Right cardiac atrium (tissue), 5 donors: ENCODE data around the gene CCNQ. TPM values are rescaled to one million over a fixed set of nuclear protein-coding genes. Genes with fewer than 3 reads are reported as not detected.

Experiments used
- ATAC-seq, 2 donors: fragments of 200-7000 bp; cut with Tn5 transposase; one replicate each; pipeline versions ENCODE4 v1.8.0 to v1.9.1; 2020; ENCODE audit warnings: moderate library complexity in 2 of 2, mild to moderate bottlenecking in 1 of 2
- DNase-seq, 3 donors: peaks; one replicate each; pipeline ENCODE4 v3.0.0-alpha.2; 2020
- H3K27ac ChIP-seq: one replicate; pipeline ENCODE4 v1.5.1; 2013; ENCODE audit warnings: mild to moderate bottlenecking, low read length, control low read depth, moderate library complexity
- H3K27me3 ChIP-seq: one replicate; pipeline ENCODE4 v1.6.1; 2013; ENCODE audit not compliant: control insufficient read depth, insufficient read depth
- H3K4me1 ChIP-seq: one replicate; pipeline ENCODE4 v1.6.1; 2013; ENCODE audit warnings: low read length; ENCODE audit not compliant: control insufficient read depth, insufficient read depth
- H3K4me3 ChIP-seq: one replicate; pipeline ENCODE4 v1.5.1; 2013; ENCODE audit warnings: low read length, control low read depth
- H3K9me3 ChIP-seq: one replicate; pipeline ENCODE4 v1.6.1; 2013; ENCODE audit warnings: low read length; ENCODE audit not compliant: control insufficient read depth
- WGBS: extraction: QIAGEN DNeasy Blood & Tissue Kit; methylation state at CpG from one replicate; pipeline ENCODE4 v1.1.7; 2013; 5-methylcytosine and 5-hydroxymethylcytosine counted together
- intact Hi-C, 4 donors: fragments of 100-400 bp; cut with DNase I; formaldehyde crosslinking; loops; one replicate each; pipeline versions ENCODE4 v1.11.0 to v1.14.0; 2022 to 2023
- polyA plus RNA-seq: library from polyadenylated mRNA; stranded (reverse); fragments of 200-250 nt; gene quantifications from one replicate; pipeline ENCODE4 v1.2.3, GENCODE V29; 2013
- total RNA-seq, 4 donors: library from RNA; stranded (reverse); fragmentation: NEBNext Ultra II Directional; extraction: Animal tissue kit (Norgen Biotek cat#: 25700); gene quantifications; one replicate each; pipeline ENCODE4 v1.2.1, GENCODE V29; 2021
- donor health status: healthy with polysubstance abuse.
- donor health status: DM: no; HTN: yes; CAD: no.
- donor health status: DM: no; HTN: no; CAD: no.
- donor health status: DM: no; HTN: yes; CAD: no; lungs with severe emphysema.
- donor health status: DM: yes; HTN: yes; CAD: no.

The CCNQ gene
- total and polyA plus RNA-seq, 5 donors = 24.4 to 55.0 (median 31.4) TPM

GRCh38 chrX:153628129-153628528 is 29.2 kb upstream of the CCNQ start:
- Histone ChIP-seq H3K4me3 (no peak overlapping the region), H3K27me3 (no peaks in the 10 kb centered on the region), H3K4me1 (no peaks in the 10 kb centered on the region), H3K27ac (no peak overlapping the region), H3K9me3 (no peaks in the 10 kb centered on the region)
- no peak for DNase-seq
- intact Hi-C loops = no loop called here
- WGBS = 96% methylated on average over 8 of the region's 8 CpGs
- ATAC-seq = no peak

- Histone ChIP-seq H3K4me1 (no peaks in the 10 kb centered on the region), H3K4me3 (no peak overlapping the region), H3K27ac (no peak overlapping the region), H3K27me3 (no peaks in the 10 kb centered on the region), H3K9me3 (no peaks in the 10 kb centered on the region)
- 61% methylated on average over 15 of the region's 15 CpGs for WGBS
- intact Hi-C loops = no loop called here
- ATAC-seq (no peak), DNase-seq (no peak)
These were observed 28.8 kb upstream of the CCNQ start for GRCh38 chrX:153627675-153628111.

- 72% methylated on average over 30 of the region's 35 CpGs for WGBS
- Histone ChIP-seq H3K27me3 (no peaks in the 10 kb centered on the region), H3K4me3 (no peak overlapping the region), H3K27ac (no peak overlapping the region), H3K4me1 (no peaks in the 10 kb centered on the region), H3K9me3 (no peaks in the 10 kb centered on the region)
- DNase-seq (no peak), ATAC-seq (no peak)
- intact Hi-C loops = no loop called here
These were observed 28.1 kb upstream of the CCNQ start for GRCh38 chrX:153626863-153627674.

- no peak for DNase-seq
- WGBS = 88% methylated on average over 16 of the region's 16 CpGs
- Histone ChIP-seq H3K27me3 (no peaks in the 10 kb centered on the region), H3K4me1 (no peaks in the 10 kb centered on the region), H3K4me3 (no peak overlapping the region), H3K9me3 (no peaks in the 10 kb centered on the region), H3K27ac (no peak overlapping the region)
- no peak for ATAC-seq
- intact Hi-C loops = no loop called here
These were observed 27.2 kb upstream of the CCNQ start for GRCh38 chrX:153626025-153626633.

- Histone ChIP-seq H3K27me3 (no peaks in the 10 kb centered on the region), H3K4me1 (no peaks in the 10 kb centered on the region), H3K9me3 (no peaks in the 10 kb centered on the region), H3K27ac (no peak overlapping the region), H3K4me3 (no peak overlapping the region)
- intact Hi-C loops = no loop called here
- 89% methylated on average over 20 of the region's 21 CpGs for WGBS
- ATAC-seq (peak in 1 of 2 donors; percentile 14), DNase-seq (no peak)
These were observed 26.5 kb upstream of the CCNQ start for GRCh38 chrX:153625271-153626024.

GRCh38 chrX:153624196-153625091 is 25.5 kb upstream of the CCNQ start:
- DNase-seq (no peak), ATAC-seq (no peak)
- no peaks in the 10 kb centered on the region for H3K27me3 ChIP-seq
- H3K9me3 ChIP-seq = no peaks in the 10 kb centered on the region
- no peak overlapping the region for H3K4me3 ChIP-seq
- H3K4me1 ChIP-seq = no peaks in the 10 kb centered on the region
- intact Hi-C loops = no loop called here
- 81% methylated on average over 15 of the region's 15 CpGs for WGBS
- no peak overlapping the region for H3K27ac ChIP-seq

- Histone ChIP-seq H3K4me1 (no peaks in the 10 kb centered on the region), H3K27ac (no peak overlapping the region), H3K27me3 (no peaks in the 10 kb centered on the region), H3K9me3 (no peaks in the 10 kb centered on the region), H3K4me3 (no peak overlapping the region)
- intact Hi-C loops = no loop called here
- 73% methylated on average over 16 of the region's 16 CpGs for WGBS
- DNase-seq (no peak), ATAC-seq (no peak)
These were observed 24.5 kb upstream of the CCNQ start for GRCh38 chrX:153623310-153624029.

GRCh38 chrX:153622661-153623309 is 23.8 kb upstream of the CCNQ start:
- WGBS = 60% methylated on average over 17 of the region's 17 CpGs
- intact Hi-C loops = no loop called here
- Histone ChIP-seq H3K4me3 (no peak overlapping the region), H3K4me1 (no peaks in the 10 kb centered on the region), H3K27me3 (no peaks in the 10 kb centered on the region), H3K27ac (no peak overlapping the region), H3K9me3 (no peaks in the 10 kb centered on the region)
- no peak for DNase-seq
- ATAC-seq = no peak

- intact Hi-C loops = no loop called here
- WGBS = 91% methylated on average over 27 of the region's 27 CpGs
- no peak for DNase-seq
- Histone ChIP-seq H3K9me3 (no peaks in the 10 kb centered on the region), H3K4me3 (no peak overlapping the region), H3K27ac (no peak overlapping the region), H3K27me3 (no peaks in the 10 kb centered on the region), H3K4me1 (no peaks in the 10 kb centered on the region)
- no peak for ATAC-seq
These were observed 23.1 kb upstream of the CCNQ start for GRCh38 chrX:153621949-153622598.
